HS-5 (cell line): ENCODE results near the gene STK38.

Experiments
- DNase-seq: peaks from one replicate; pipeline ENCODE4 v3.0.0-alpha.2; 2012; ENCODE audit warnings: low read depth

The STK38 gene

GRCh38 chr6:36563928-36564284 lies 16.6 kb upstream of the STK38 start:
- no peak for DNase-seq

- DNase-seq, result no peak
Measured at GRCh38 chr6:36563237-36563927, 16.1 kb upstream of the STK38 start.

- no peak for DNase-seq
Measured at GRCh38 chr6:36560822-36561221, 13.5 kb upstream of the STK38 start.

- no peak for DNase-seq
Measured at GRCh38 chr6:36559011-36559793, 11.9 kb upstream of the STK38 start.

DNA sequence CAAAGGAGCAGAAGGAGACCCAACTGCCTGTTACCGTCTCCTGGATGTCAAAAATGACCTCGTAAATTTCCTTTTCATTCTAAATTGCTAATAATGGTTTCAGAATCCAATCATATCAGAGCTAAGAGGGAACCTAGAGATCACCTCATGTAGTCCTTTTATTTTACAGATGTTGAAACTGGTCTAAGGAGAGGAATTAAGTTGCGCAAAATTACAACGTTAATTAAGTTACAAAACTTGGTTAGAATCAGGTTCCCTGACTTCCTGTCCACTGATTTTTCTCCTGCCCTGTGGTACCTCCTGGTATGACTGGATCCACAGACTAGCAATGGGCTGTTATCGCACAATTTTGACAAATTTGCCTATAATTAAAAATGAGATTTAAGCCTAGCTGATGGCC lies 9.0 kb upstream of the STK38 start:
- DNase-seq, result no peak

- no peak for DNase-seq
Measured at GRCh38 chr6:36555750-36556252, 8.5 kb upstream of the STK38 start.

GRCh38 chr6:36550473-36551000 lies 3.3 kb upstream of the STK38 start:
- DNase-seq, result no peak

- no peak for DNase-seq
Measured at GRCh38 chr6:36548401-36548743, 1.1 kb upstream of the STK38 start.

GRCh38 chr6:36547646-36548400 lies 544 bp upstream of the STK38 start:
- DNase-seq, result no peak

GRCh38 chr6:36546308-36546919 lies 865 bp downstream of the STK38 start:
- no peak for DNase-seq

DNA sequence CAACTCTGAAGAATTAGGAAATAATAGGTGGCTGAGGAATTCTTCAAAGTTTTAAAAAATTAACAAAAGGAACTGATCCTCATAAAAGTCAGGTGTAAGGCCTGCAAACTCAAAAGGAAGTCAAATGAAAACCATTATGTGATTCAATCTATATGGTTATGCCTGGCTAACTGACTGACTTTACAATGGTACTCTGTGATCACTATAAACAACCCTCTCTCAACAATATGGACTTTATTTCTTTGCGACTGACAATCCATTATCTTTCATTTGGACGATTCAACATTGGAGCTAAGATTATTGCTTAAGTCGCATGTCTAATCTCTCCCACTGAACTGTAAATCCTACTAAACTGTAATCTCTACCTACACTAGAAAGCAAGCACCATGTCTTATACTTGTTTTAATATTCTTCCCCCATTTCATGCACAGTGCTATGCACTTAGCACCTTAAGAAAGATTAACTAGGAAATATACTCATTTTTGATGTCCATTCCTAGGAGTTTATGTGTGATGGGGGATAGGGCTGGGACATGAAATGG lies 1.4 kb downstream of the STK38 start:
- no peak for DNase-seq

- DNase-seq, result no peak
Measured at GRCh38 chr6:36544228-36544627, 3.1 kb downstream of the STK38 start.

GRCh38 chr6:36542041-36542440 lies 5.2 kb downstream of the STK38 start:
- DNase-seq, result no peak

- no peak for DNase-seq
Measured at GRCh38 chr6:36539814-36540568, 7.3 kb downstream of the STK38 start.

- no peak for DNase-seq
Measured at GRCh38 chr6:36536873-36537547, 10.3 kb downstream of the STK38 start.

DNA sequence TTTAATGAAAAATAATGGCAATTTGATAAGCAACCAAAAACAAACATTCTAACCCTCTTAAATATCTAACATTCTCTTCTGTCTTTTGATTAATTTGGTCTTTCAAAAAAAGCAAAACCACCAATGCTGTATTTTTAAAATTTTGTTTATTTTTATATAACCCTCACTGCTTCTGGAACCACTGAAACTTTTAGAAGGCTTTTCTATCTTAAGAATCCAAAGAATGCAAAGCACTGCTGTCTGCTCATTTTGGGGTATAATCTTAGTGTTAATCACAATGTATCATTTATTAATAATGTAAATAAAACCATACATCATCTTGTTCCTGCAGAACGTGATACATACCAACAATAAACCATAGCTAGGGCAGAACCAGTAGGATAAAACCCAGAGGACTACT lies 14.0 kb downstream of the STK38 start:
- no peak for DNase-seq

DNA sequence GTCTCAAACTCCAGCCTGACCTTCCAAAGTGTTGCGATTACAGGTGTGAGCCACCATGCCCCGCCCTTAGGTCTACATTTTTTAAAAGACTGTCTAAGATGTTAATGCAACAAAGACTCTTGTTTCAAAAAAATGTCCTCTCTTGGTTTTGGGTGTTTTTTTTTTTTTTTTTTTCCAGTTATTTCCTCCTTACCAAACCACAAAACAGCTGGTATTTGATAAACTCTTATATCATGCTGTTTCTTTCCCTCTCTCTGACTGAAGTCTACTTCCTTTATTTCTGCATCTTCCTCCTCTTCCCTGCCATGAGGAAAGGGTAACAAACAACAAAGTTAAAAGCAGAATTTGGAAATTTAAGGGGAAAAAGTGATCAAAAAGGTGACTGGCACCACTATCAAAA lies 21.2 kb downstream of the STK38 start:
- DNase-seq, result no peak

GRCh38 chr6:36525346-36525745 lies 21.9 kb downstream of the STK38 start:
- no peak for DNase-seq

- no peak for DNase-seq
Measured at GRCh38 chr6:36524871-36525270, 22.4 kb downstream of the STK38 start.

- no peak for DNase-seq
Measured at GRCh38 chr6:36523936-36524499, 23.3 kb downstream of the STK38 start.
